ENCODE measurements around the gene PRPH. TPM values are rescaled to one million over a fixed set of nuclear protein-coding genes. Genes with fewer than 3 reads are reported as not detected.

PRPH gene
- total RNA-seq, 1 experiment from 2014 or later: not detected

GRCh38 chr12:49260166-49260565 is 34.8 kb upstream of the PRPH start:
- BruUV-seq (replicated peaks): no TSS peak
- ChIA-PET POLR2A (ENCODE audit: low non-redundant PET) (interaction anchor here (0.6 kb wide), 1 partner anchor 133 kb away, joined by 3 read pairs; no protein-coding TSS in a partner anchor), CTCF (interaction anchor here (0.8 kb wide), 1 partner anchor 94 kb away, joined by 3 read pairs; no protein-coding TSS in a partner anchor)
- H3K27ac ChIP-seq (ENCODE audit: low read depth, low read length, poor library complexity, severe bottlenecking): no peak overlapping the region
- H3K27me3 ChIP-seq (replicated peaks; ENCODE audit: insufficient read depth, low read depth, low read length, poor library complexity): no peaks in the 10 kb centered on the region
- H3K36me3 ChIP-seq (ENCODE audit: insufficient read depth, low read length, poor library complexity, severe bottlenecking): no peaks in the 10 kb centered on the region
- intact Hi-C loops (cut with micrococcal nuclease; ENCODE audit: unreplicated experiment): no loop called here
- DNase-seq (ENCODE audit: low spot score): no peak
- H3K4me1 ChIP-seq (ENCODE audit: insufficient read depth, low read length, poor library complexity, severe bottlenecking): peaks cover 12% of the 10 kb centered on the region
- no peaks in the 10 kb centered on the region for H3K9me3 ChIP-seq (ENCODE audit: low read depth, low read length, poor library complexity, severe bottlenecking)
- TF ChIP-seq EZH2 (IDR thresholded peaks at IDR 0.05; ENCODE audit: borderline replicate concordance, low read depth, low read length, poor library complexity, severe bottlenecking) (no peak), CTCF (conservative IDR thresholded peaks at IDR 0.05; ENCODE audit: low read depth, low read length) (no peak)
- no peak overlapping the region for H3K4me3 ChIP-seq (ENCODE audit: low read depth, low read length, poor library complexity, severe bottlenecking)

GRCh38 chr12:49260571-49261363 is 34.2 kb upstream of the PRPH start:
- DNase-seq (ENCODE audit: low spot score): no peak
- Histone ChIP-seq H3K4me3 (ENCODE audit: low read depth, low read length, poor library complexity, severe bottlenecking) (no peak overlapping the region), H3K9me3 (ENCODE audit: low read depth, low read length, poor library complexity, severe bottlenecking) (no peaks in the 10 kb centered on the region), H3K27ac (ENCODE audit: low read depth, low read length, poor library complexity, severe bottlenecking) (no peak overlapping the region), H3K36me3 (ENCODE audit: insufficient read depth, low read length, poor library complexity, severe bottlenecking) (no peaks in the 10 kb centered on the region), H3K27me3 (replicated peaks; ENCODE audit: insufficient read depth, low read depth, low read length, poor library complexity) (no peaks in the 10 kb centered on the region), H3K4me1 (ENCODE audit: insufficient read depth, low read length, poor library complexity, severe bottlenecking) (peaks cover 12% of the 10 kb centered on the region)
- TF ChIP-seq CTCF (conservative IDR thresholded peaks at IDR 0.05; ENCODE audit: low read depth, low read length): no peak
- intact Hi-C loops (cut with micrococcal nuclease; ENCODE audit: unreplicated experiment): no loop called here
- ChIA-PET CTCF (interaction anchor here (0.8 kb wide), 1 partner anchor 93 kb away, joined by 3 read pairs; no protein-coding TSS in a partner anchor), POLR2A (ENCODE audit: low non-redundant PET) (interaction anchor here (0.6 kb wide), 1 partner anchor 134 kb away, joined by 3 read pairs; no protein-coding TSS in a partner anchor)
- no TSS peak for BruUV-seq (replicated peaks)

- Histone ChIP-seq H3K4me3 (ENCODE audit: low read depth, low read length, poor library complexity, severe bottlenecking) (no peak overlapping the region), H3K27me3 (replicated peaks; ENCODE audit: insufficient read depth, low read depth, low read length, poor library complexity) (no peaks in the 10 kb centered on the region), H3K9me3 (ENCODE audit: low read depth, low read length, poor library complexity, severe bottlenecking) (no peaks in the 10 kb centered on the region), H3K4me1 (ENCODE audit: insufficient read depth, low read length, poor library complexity, severe bottlenecking) (peaks cover 14% of the 10 kb centered on the region), H3K27ac (ENCODE audit: low read depth, low read length, poor library complexity, severe bottlenecking) (no peak overlapping the region), H3K36me3 (ENCODE audit: insufficient read depth, low read length, poor library complexity, severe bottlenecking) (peaks cover 5% of the 10 kb centered on the region)
- TF ChIP-seq CTCF (conservative IDR thresholded peaks at IDR 0.05; ENCODE audit: low read depth, low read length) (no peak), EZH2 (IDR thresholded peaks at IDR 0.05; ENCODE audit: borderline replicate concordance, low read depth, low read length, poor library complexity, severe bottlenecking) (no peak)
- POLR2A ChIA-PET (ENCODE audit: low non-redundant PET): no interaction called here
- no peak for DNase-seq (ENCODE audit: low spot score)
- intact Hi-C loops (cut with micrococcal nuclease; ENCODE audit: unreplicated experiment): no loop called here
- BruUV-seq (replicated peaks): no TSS peak
- CTCF ChIA-PET: no interaction called here
These were observed 33.2 kb upstream of the PRPH start for GRCh38 chr12:49261721-49262120.

Measured in A673 (cell line).